DOHH2 (cell line): Measurements from ENCODE around the gene DPP8.

Experiments
- EZH2phosphoT487 ChIP-seq: fragments of 200-600 bp; sonication (generic); IDR thresholded peaks from 2 replicates; pipeline ENCODE4 v1.6.1; 2017; ENCODE audit warnings: borderline replicate concordance, mild to moderate bottlenecking, antibody characterized with exemption, low read length, moderate library complexity, mixed read lengths
- TF ChIP-seq, protein P1 (sequence below): fragments of 200-600 bp; sonication (generic); IDR thresholded peaks from one replicate; pipeline ENCODE4 v1.5.1; 2014; ENCODE audit warnings: antibody characterized with exemption, mild to moderate bottlenecking, low read depth, low read length; ENCODE audit not compliant: poor library complexity, severe bottlenecking

DNA sequence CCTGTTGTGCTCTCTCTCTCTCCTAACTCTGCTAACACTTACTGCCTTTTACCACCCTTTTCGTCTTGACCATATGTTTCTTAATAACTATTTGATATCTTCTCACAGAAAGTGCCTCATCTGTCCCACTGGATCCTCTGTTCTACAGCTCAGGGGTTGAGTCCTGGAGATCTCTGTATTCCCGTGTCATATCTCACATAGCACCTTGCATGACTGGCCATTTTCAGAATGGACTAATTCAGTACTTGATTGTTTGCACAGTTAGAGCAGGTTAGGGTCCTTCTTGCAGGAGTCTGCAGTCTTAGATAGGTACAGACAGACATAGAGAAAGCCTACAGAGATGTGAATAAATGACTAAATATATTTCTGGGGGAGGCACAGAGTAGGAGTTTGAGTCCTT lies 33.7 kb upstream of the DPP8 start:
- TF ChIP-seq, protein P1, sequence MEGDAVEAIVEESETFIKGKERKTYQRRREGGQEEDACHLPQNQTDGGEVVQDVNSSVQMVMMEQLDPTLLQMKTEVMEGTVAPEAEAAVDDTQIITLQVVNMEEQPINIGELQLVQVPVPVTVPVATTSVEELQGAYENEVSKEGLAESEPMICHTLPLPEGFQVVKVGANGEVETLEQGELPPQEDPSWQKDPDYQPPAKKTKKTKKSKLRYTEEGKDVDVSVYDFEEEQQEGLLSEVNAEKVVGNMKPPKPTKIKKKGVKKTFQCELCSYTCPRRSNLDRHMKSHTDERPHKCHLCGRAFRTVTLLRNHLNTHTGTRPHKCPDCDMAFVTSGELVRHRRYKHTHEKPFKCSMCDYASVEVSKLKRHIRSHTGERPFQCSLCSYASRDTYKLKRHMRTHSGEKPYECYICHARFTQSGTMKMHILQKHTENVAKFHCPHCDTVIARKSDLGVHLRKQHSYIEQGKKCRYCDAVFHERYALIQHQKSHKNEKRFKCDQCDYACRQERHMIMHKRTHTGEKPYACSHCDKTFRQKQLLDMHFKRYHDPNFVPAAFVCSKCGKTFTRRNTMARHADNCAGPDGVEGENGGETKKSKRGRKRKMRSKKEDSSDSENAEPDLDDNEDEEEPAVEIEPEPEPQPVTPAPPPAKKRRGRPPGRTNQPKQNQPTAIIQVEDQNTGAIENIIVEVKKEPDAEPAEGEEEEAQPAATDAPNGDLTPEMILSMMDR, result no peak
- TF ChIP-seq EZH2phosphoT487, result no peak
